Measurements from ENCODE around the gene YIPF4. TPM values are rescaled to one million over a fixed set of nuclear protein-coding genes. Genes with fewer than 3 reads are reported as not detected.

The YIPF4 gene
- total RNA-seq (ENCODE audit: unreplicated experiment): 58.0 TPM
- long read RNA-seq, full-length matches to known transcripts: 51 of 61 reads
- long read RNA-seq, partial matches to known transcripts: 2 of 61 reads
- long read RNA-seq, other reads (novel, unspliced or antisense): 8 of 61 reads

- no peak for TF ChIP-seq CTCF (IDR thresholded peaks at IDR 0.05; ENCODE audit: unreplicated experiment)
- peak within 1 kb of the TSS; percentile 100 for H3K27ac Mint-ChIP-seq (ENCODE audit: unreplicated experiment)
- H3K9me3 Mint-ChIP-seq (ENCODE audit: unreplicated experiment): no peaks in the 10 kb centered on the region
- peaks cover 12% of the 10 kb centered on the region for H3K4me1 Mint-ChIP-seq (ENCODE audit: unreplicated experiment)
- peak; percentile 86 for DNase-seq (ENCODE audit: low spot score)
- H3K36me3 Mint-ChIP-seq (ENCODE audit: low read depth, unreplicated experiment): peaks cover 11% of the 10 kb centered on the region
- peak within 1 kb of the TSS; percentile 98 for H3K4me3 Mint-ChIP-seq (ENCODE audit: unreplicated experiment)
- H3K27me3 Mint-ChIP-seq (ENCODE audit: unreplicated experiment): peaks cover 4% of the 10 kb centered on the region
Measured at GRCh38 chr2:32277674-32278477, at the start of gene YIPF4. Gene YIPF4, plus strand, starts transcription at chr2:32277904. Its CDS starts 252 bp downstream, at chr2:32278156.

- TF ChIP-seq CTCF (IDR thresholded peaks at IDR 0.05; ENCODE audit: unreplicated experiment): no peak
- no peak for DNase-seq (ENCODE audit: low spot score)
- no peak overlapping the region for H3K27ac Mint-ChIP-seq (ENCODE audit: unreplicated experiment)
- peaks cover 3% of the 10 kb centered on the region for H3K27me3 Mint-ChIP-seq (ENCODE audit: unreplicated experiment)
- peaks cover 14% of the 10 kb centered on the region for H3K36me3 Mint-ChIP-seq (ENCODE audit: low read depth, unreplicated experiment)
- no peaks in the 10 kb centered on the region for H3K9me3 Mint-ChIP-seq (ENCODE audit: unreplicated experiment)
- H3K4me3 Mint-ChIP-seq (ENCODE audit: unreplicated experiment): no peak overlapping the region
- peaks cover 31% of the 10 kb centered on the region for H3K4me1 Mint-ChIP-seq (ENCODE audit: unreplicated experiment)
Measured at GRCh38 chr2:32228181-32228580, 49.5 kb upstream of the YIPF4 start.

- H3K4me3 Mint-ChIP-seq (ENCODE audit: unreplicated experiment): no peak overlapping the region
- H3K27me3 Mint-ChIP-seq (ENCODE audit: unreplicated experiment): peaks cover 3% of the 10 kb centered on the region
- peaks cover 24% of the 10 kb centered on the region for H3K4me1 Mint-ChIP-seq (ENCODE audit: unreplicated experiment)
- peak overlapping the region; percentile 1 for H3K27ac Mint-ChIP-seq (ENCODE audit: unreplicated experiment)
- H3K9me3 Mint-ChIP-seq (ENCODE audit: unreplicated experiment): no peaks in the 10 kb centered on the region
- TF ChIP-seq CTCF (IDR thresholded peaks at IDR 0.05; ENCODE audit: unreplicated experiment): no peak
- H3K36me3 Mint-ChIP-seq (ENCODE audit: low read depth, unreplicated experiment): peaks cover 9% of the 10 kb centered on the region
- DNase-seq (ENCODE audit: low spot score): no peak
Measured at GRCh38 chr2:32229635-32230034, 48.1 kb upstream of the YIPF4 start.

- Mint-ChIP-seq H3K27me3 (ENCODE audit: unreplicated experiment) (no peaks in the 10 kb centered on the region), H3K4me1 (ENCODE audit: unreplicated experiment) (peaks cover 11% of the 10 kb centered on the region), H3K36me3 (ENCODE audit: low read depth, unreplicated experiment) (peaks cover 8% of the 10 kb centered on the region), H3K9me3 (ENCODE audit: unreplicated experiment) (no peaks in the 10 kb centered on the region), H3K27ac (ENCODE audit: unreplicated experiment) (no peak overlapping the region), H3K4me3 (ENCODE audit: unreplicated experiment) (no peak overlapping the region)
- no peak for TF ChIP-seq CTCF (IDR thresholded peaks at IDR 0.05; ENCODE audit: unreplicated experiment)
- DNase-seq (ENCODE audit: low spot score): no peak
Measured at GRCh38 chr2:32231959-32232358, 45.7 kb upstream of the YIPF4 start.

GRCh38 chr2:32235315-32235714 lies 42.4 kb upstream of the YIPF4 start:
- TF ChIP-seq CTCF (IDR thresholded peaks at IDR 0.05; ENCODE audit: unreplicated experiment): no peak
- no peak for DNase-seq (ENCODE audit: low spot score)
- no peaks in the 10 kb centered on the region for H3K9me3 Mint-ChIP-seq (ENCODE audit: unreplicated experiment)
- peaks cover 3% of the 10 kb centered on the region for H3K36me3 Mint-ChIP-seq (ENCODE audit: low read depth, unreplicated experiment)
- peaks cover 2% of the 10 kb centered on the region for H3K4me1 Mint-ChIP-seq (ENCODE audit: unreplicated experiment)
- no peak overlapping the region for H3K27ac Mint-ChIP-seq (ENCODE audit: unreplicated experiment)
- no peaks in the 10 kb centered on the region for H3K27me3 Mint-ChIP-seq (ENCODE audit: unreplicated experiment)
- H3K4me3 Mint-ChIP-seq (ENCODE audit: unreplicated experiment): no peak overlapping the region

Data from endothelial cell (in vitro differentiated cells).